Upper lobe of left lung (tissue), 6 donors: ENCODE measurements around the gene HIF3A. TPM values are rescaled to one million over a fixed set of nuclear protein-coding genes. Genes with fewer than 3 reads are reported as not detected.
"Not testable (repeated sequence)": the region's sequence is repeated elsewhere in the genome, so short reads cannot be mapped to it uniquely, and the experiment has no call there.

Experiments used
- ATAC-seq, 2 donors: fragments of 200-7000 bp; cut with Tn5 transposase; one replicate each; pipeline ENCODE4 v1.9.1; 2022; ENCODE audit warnings: mild to moderate bottlenecking in 2 of 2, moderate library complexity in 2 of 2; ENCODE audit not compliant: low FRiP score in 2 of 2
- DNase-seq, 2 donors: peaks; one replicate each; pipeline ENCODE4 v3.0.0-alpha.2; 2019 to 2020
- H3K27ac ChIP-seq, 4 donors: fragments of 200-600 bp; sonication (generic); one replicate each; pipeline ENCODE4 v1.5.1; 2016 to 2019
- H3K27me3 ChIP-seq, 4 donors: fragments of 200-600 bp; sonication (generic); one replicate each; pipeline ENCODE4 v1.5.1; 2017 to 2019
- H3K36me3 ChIP-seq, 4 donors: fragments of 200-600 bp; sonication (generic); one replicate each; pipeline ENCODE4 v1.5.1; 2016 to 2019
- H3K4me1 ChIP-seq, 4 donors: fragments of 200-600 bp; sonication (generic); one replicate each; pipeline ENCODE4 v1.5.1; 2018 to 2019
- H3K4me3 ChIP-seq, 4 donors: fragments of 200-600 bp; sonication (generic); one replicate each; pipeline ENCODE4 v1.5.1; 2017 to 2019; ENCODE audit warnings: mild to moderate bottlenecking in 2 of 4, moderate library complexity in 1 of 4
- H3K9me3 ChIP-seq, 4 donors: fragments of 200-600 bp; sonication (generic); one replicate each; pipeline ENCODE4 v1.5.1; 2018 to 2019
- EP300 ChIP-seq, 4 donors: sonication (generic); formaldehyde crosslinking; IDR thresholded peaks; one replicate each; pipeline ENCODE4 v1.5.1; 2017; ENCODE audit warnings: antibody characterized with exemption in 4 of 4, control low read depth in 2 of 4
- POLR2A ChIP-seq, 4 donors: fragments of 450-650 bp; IDR thresholded peaks; one replicate each; pipeline ENCODE4 v1.5.1; 2016 to 2017; ENCODE audit warnings: antibody characterized with exemption in 4 of 4, mild to moderate bottlenecking in 2 of 4
- POLR2AphosphoS5 ChIP-seq, 2 donors: sonication (generic); formaldehyde crosslinking; IDR thresholded peaks; one replicate each; pipeline ENCODE4 v1.5.1; 2017; ENCODE audit warnings: antibody characterized with exemption in 2 of 2
- WGBS, 2 donors: methylation state at CpG; one replicate each; pipeline ENCODE4 v1.1.5; 2017 to 2018; 5-methylcytosine and 5-hydroxymethylcytosine counted together
- total RNA-seq, 6 donors: library from RNA; depleted of rRNA in 4 of 6; stranded (reverse); fragments of >200 nt in 4 of 6; gene quantifications; one replicate each; pipeline versions ENCODE4 v1.1.0 to v1.2.1, GENCODE V29; 2016 to 2021
- TF ChIP-seq, protein P1 (sequence below), 6 experiments: fragments of 450-650 bp in 4 of 6; fragments of 200-600 bp in 2 of 6; sonication (generic) in 2 of 6; IDR thresholded peaks; one replicate each; pipeline ENCODE4 v1.5.1; 2016 to 2019; ENCODE audit warnings: antibody characterized with exemption in 6 of 6
- donor health status: DM: no; HTN: no; CAD: no; lungs with moderate emphysema.
- donor health status: DM: no; HTN: yes; CAD: no; lungs with severe emphysema.

The HIF3A gene
- total RNA-seq, result 1,000 to 10,000 TPM in 1 of 6 donors, 100 to 1,000 TPM in 1, 10 to 100 TPM in 4; 42.3 to 1,057 (median 61.3) TPM

DNA sequence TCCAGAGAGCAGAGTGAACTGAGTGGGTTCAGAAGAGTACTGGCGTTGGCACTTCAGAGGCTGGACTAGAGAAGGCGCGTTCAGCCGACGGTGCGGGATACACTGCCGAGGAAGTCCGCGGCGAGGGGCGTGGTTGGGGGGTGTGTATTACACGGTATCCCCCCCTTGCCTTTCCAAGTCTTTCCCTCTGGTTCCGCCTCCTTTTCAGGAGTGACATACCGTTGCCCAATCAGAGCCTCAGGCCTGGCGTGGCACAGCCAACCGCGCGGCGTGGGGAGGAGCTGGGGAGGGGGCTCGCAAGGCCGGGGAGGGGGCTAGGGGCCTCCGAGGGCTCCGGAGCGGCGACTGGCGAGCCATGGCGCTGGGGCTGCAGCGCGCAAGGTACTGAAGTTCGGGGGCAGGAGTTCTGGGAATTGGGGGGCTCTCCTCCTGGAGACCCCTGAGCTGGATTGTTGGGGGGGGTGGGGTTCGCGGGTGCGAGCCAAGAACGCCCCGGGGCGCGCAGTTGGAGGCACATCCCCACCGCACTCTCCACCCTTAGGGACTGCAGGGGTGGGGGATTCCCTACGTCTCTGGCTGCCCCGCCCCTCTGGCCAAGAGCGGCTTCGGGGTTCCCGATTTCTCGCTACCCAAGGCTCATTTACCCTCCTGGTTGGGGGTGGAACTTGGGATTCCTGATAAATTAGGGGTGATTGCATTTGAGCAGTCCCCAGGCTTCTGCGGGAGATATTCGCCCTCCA lies at the start of gene HIF3A:
TSS of gene HIF3A (plus strand) at position 321 of the 740 bp plus-strand sequence. CDS start at position 356, 35 bp downstream.
- ATAC-seq, result no peak
- no peaks in the 10 kb centered on the region for H3K27me3 ChIP-seq
- peaks cover 52 to 62% (median 55%) of the 10 kb centered on the region in 4 donors for H3K4me1 ChIP-seq
- H3K27ac ChIP-seq, result peak within 1 kb of the TSS; percentile 92 to 99 (median 94)
- peak; percentile 74 to 87 for DNase-seq
- H3K9me3 ChIP-seq, result no peaks in the 10 kb centered on the region
- no peaks in the 10 kb centered on the region for H3K36me3 ChIP-seq
- peak within 1 kb of the TSS; percentile 16 to 61 (median 57) for H3K4me3 ChIP-seq
- WGBS, 2 donors, result 6 to 8% methylated on average over 12 to 42 of the region's 46 CpGs
- TF ChIP-seq POLR2A (IDR thresholded peaks at IDR 0.05) (peak in 1 of 4 donors; percentile 50), EP300 (IDR thresholded peaks at IDR 0.05) (no peak), POLR2AphosphoS5 (IDR thresholded peaks at IDR 0.05) (peak in 1 of 2 donors; percentile 52)

DNA sequence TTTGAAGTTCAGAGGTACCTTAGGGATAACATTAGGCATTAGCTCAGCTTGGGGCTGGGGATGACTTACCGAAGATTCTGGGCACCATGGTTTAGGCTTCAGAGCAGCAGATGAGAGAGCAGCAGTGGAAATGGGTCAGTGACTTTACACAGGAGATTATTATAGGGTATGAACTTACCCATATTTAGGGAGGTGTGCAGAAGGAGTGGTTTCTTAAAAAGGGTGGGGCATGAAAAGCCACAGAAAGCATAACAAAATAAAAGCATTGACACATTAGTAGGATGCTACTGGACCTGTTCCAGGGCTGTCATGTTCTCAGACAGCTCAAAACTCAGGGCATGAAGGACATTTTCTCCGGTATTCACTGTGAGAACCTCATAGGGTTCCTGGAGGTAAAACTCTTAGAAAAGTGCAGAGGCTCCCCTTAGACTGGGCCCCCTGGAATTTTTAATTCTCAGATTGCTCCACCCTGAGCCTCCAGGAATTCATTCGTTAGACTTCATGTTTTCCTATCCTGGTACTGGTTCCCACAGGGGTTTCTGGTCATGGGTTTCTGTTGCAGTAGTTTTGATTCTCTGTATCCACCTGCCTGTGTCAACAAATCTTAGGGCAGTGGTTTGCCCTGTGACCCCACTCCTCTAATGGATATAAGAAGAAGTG lies 46.6 kb upstream of the HIF3A start:
- 66 to 70% methylated on average over 3 of the region's 3 CpGs for WGBS, 2 donors
- TF ChIP-seq EP300 (IDR thresholded peaks at IDR 0.05) (no peak), POLR2A (IDR thresholded peaks at IDR 0.05) (no peak)
- TF ChIP-seq, protein P1, sequence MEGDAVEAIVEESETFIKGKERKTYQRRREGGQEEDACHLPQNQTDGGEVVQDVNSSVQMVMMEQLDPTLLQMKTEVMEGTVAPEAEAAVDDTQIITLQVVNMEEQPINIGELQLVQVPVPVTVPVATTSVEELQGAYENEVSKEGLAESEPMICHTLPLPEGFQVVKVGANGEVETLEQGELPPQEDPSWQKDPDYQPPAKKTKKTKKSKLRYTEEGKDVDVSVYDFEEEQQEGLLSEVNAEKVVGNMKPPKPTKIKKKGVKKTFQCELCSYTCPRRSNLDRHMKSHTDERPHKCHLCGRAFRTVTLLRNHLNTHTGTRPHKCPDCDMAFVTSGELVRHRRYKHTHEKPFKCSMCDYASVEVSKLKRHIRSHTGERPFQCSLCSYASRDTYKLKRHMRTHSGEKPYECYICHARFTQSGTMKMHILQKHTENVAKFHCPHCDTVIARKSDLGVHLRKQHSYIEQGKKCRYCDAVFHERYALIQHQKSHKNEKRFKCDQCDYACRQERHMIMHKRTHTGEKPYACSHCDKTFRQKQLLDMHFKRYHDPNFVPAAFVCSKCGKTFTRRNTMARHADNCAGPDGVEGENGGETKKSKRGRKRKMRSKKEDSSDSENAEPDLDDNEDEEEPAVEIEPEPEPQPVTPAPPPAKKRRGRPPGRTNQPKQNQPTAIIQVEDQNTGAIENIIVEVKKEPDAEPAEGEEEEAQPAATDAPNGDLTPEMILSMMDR (IDR thresholded peaks at IDR 0.05), result no peak
- Histone ChIP-seq H3K27me3 (no peaks in the 10 kb centered on the region), H3K27ac (no peak overlapping the region), H3K9me3 (no peaks in the 10 kb centered on the region), H3K4me3 (no peak overlapping the region), H3K4me1 (no peaks in the 10 kb centered on the region), H3K36me3 (no peaks in the 10 kb centered on the region)
- DNase-seq (no peak), ATAC-seq (no peak)

DNA sequence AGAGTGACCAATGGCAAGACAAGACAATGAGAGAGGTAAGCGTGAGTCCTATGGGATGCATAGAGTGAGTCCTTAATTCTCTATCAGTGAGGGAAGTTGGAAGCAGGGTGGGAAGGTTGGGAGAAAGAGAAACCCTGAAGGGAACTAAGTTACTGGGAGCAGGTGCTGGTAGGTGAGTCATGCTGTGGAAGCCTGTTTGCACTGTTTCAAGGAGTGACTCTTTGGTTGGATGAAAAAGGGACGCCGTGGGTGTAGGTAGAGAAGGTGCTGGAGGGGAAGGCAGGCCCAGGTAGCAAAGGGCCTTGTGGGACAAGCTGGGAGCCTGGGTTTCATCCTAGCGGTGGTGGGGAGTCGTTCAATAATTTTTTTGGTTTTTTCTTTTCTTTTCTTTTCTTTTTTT lies 45.4 kb upstream of the HIF3A start:
- Histone ChIP-seq H3K27me3 (no peaks in the 10 kb centered on the region), H3K27ac (no peak overlapping the region), H3K9me3 (no peaks in the 10 kb centered on the region), H3K36me3 (no peaks in the 10 kb centered on the region), H3K4me1 (no peaks in the 10 kb centered on the region), H3K4me3 (no peak overlapping the region)
- 71 to 72% methylated on average over 5 of the region's 5 CpGs for WGBS, 2 donors
- TF ChIP-seq, protein P1 (IDR thresholded peaks at IDR 0.05), result no peak
- no peak for TF ChIP-seq EP300 (IDR thresholded peaks at IDR 0.05)
- TF ChIP-seq POLR2A (IDR thresholded peaks at IDR 0.05), result no peak
- TF ChIP-seq POLR2AphosphoS5 (IDR thresholded peaks at IDR 0.05), result no peak
- no peak for DNase-seq
- ATAC-seq, result no peak

DNA sequence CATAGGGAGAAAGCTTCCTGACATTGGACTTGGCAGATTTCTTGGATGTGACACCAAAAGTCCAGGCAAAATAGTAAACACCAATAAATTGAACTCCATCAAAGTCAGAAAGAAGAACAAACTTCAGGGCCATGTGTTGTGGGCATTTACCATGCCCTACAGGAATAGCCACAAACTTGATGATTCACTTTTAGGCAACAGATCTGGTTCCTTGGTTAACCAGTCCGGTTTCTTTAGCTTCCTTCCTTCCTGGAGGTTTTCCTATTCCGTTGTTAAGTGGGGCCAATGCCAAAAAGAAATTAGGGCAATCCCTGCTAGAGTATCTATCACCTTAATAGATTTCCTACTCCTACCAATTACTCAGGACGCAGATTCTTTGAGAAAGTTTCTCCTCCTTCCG lies 42.1 kb upstream of the HIF3A start:
- Histone ChIP-seq H3K36me3 (no peaks in the 10 kb centered on the region), H3K4me3 (no peak overlapping the region), H3K9me3 (no peaks in the 10 kb centered on the region), H3K27ac (no peak overlapping the region), H3K27me3 (no peaks in the 10 kb centered on the region), H3K4me1 (no peaks in the 10 kb centered on the region)
- DNase-seq (no peak), ATAC-seq (no peak)
- TF ChIP-seq, protein P1 (IDR thresholded peaks at IDR 0.05), result no peak
- WGBS, 2 donors, result 59 to 66% methylated on average over 4 of the region's 4 CpGs

DNA sequence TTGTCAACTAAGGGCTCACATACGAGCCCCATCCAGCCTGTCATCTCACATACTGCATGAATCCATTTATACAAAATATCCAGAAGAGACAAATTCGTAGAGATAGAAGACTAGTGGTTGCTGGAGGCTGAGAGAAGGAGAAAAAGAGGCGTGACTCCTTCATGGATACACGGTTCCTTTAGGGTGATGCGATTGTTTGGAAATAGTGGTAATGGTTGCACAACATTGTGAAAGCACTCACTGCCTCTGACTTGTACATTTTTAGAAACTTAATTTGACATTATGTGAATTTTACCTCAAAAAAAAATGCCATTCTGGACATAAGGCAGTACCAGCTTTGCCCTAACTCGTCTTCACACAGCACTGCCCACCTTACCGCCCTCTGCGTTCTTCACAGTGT lies 40.0 kb upstream of the HIF3A start:
- TF ChIP-seq EP300 (IDR thresholded peaks at IDR 0.05) (no peak), POLR2AphosphoS5 (IDR thresholded peaks at IDR 0.05) (no peak)
- no peaks in the 10 kb centered on the region for H3K36me3 ChIP-seq
- no peak overlapping the region for H3K4me3 ChIP-seq
- H3K27ac ChIP-seq, result no peak overlapping the region
- no peaks in the 10 kb centered on the region for H3K4me1 ChIP-seq
- ATAC-seq, result no peak
- no peaks in the 10 kb centered on the region for H3K27me3 ChIP-seq
- DNase-seq, result no peak
- 55 to 70% methylated on average over 8 of the region's 8 CpGs for WGBS, 2 donors
- no peaks in the 10 kb centered on the region for H3K9me3 ChIP-seq

DNA sequence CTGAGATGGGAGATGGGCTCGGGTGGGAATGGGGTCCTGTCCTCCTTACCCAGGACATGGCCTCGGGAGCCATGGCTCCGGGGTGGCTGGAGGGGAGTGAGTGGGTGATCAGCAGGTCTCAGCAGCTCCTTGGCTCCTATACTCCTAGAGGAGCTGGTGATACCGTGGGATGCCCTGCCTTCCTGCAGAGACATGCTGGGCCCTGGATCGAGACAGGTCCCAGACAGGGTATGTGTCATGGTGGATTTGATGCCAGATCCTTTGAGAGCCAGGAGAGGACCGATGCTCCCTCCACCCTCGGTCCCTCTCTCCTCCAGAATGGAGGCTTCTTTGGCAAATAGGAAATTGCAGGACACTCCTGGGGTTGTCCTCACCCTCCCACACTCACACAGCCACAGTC lies 35.3 kb upstream of the HIF3A start:
- WGBS, 2 donors, result 76 to 84% methylated on average over 5 to 7 of the region's 7 CpGs
- ATAC-seq, H3K4me1 ChIP-seq, H3K27me3 ChIP-seq, H3K4me3 ChIP-seq, DNase-seq, H3K36me3 ChIP-seq, H3K27ac ChIP-seq, H3K9me3 ChIP-seq: not testable (repeated sequence)
